Keratinocyte (primary cell): ENCODE measurements around the gene ITGA11. TPM values are rescaled to one million over a fixed set of nuclear protein-coding genes. Genes with fewer than 3 reads are reported as not detected.

Source experiments
- DNase-seq: peaks from one replicate; pipeline ENCODE4 v3.0.0-alpha.2; 2011; ENCODE audit warnings: low read depth, missing footprints, low spot score
- FAIRE-seq: peaks from 2 replicates; lab custom pipeline; 2011; peaks lifted over from hg19 to GRCh38; lab: Jason Lieb, UNC
- H2AFZ ChIP-seq: 2 replicates; pipeline ENCODE4 v1.6.0; 2012; ENCODE audit warnings: low read length, control low read depth, inconsistent platforms; ENCODE audit not compliant: control insufficient read depth
- H3K27ac ChIP-seq: 2 replicates; pipeline ENCODE4 v1.5.1; 2011; ENCODE audit warnings: low read length; ENCODE audit not compliant: control insufficient read depth, insufficient read depth
- H3K27me3 ChIP-seq: 3 replicates; pipeline ENCODE4 v1.6.0; 2011; ENCODE audit warnings: low read length; ENCODE audit not compliant: control insufficient read depth, insufficient read depth; ENCODE audit errors: extremely low read depth
- H3K36me3 ChIP-seq, 2 experiments: 2 replicates in 1 of 2; 3 replicates in 1 of 2; pipeline ENCODE4 v1.5.1; 2011; ENCODE audit warnings: low read length in 2 of 2, mild to moderate bottlenecking in 1 of 2; ENCODE audit not compliant: control insufficient read depth in 2 of 2, insufficient read depth in 2 of 2; ENCODE audit errors: extremely low read depth in 1 of 2
- H3K4me1 ChIP-seq: 3 replicates; pipeline ENCODE4 v1.5.1; 2011; ENCODE audit warnings: low read length; ENCODE audit not compliant: control insufficient read depth, insufficient read depth; ENCODE audit errors: extremely low read depth
- H3K4me2 ChIP-seq: 3 replicates; pipeline ENCODE4 v1.6.0; 2011; ENCODE audit warnings: low read depth, low read length; ENCODE audit not compliant: control insufficient read depth, insufficient read depth; ENCODE audit errors: extremely low read depth
- H3K4me3 ChIP-seq, 3 experiments: fragments of 200-600 bp in 1 of 3; sonication (generic) in 1 of 3; 2 replicates in 2 of 3; 3 replicates in 1 of 3; pipeline ENCODE4 v1.5.1; 2011 to 2016; ENCODE audit warnings: low read length in 3 of 3, mild to moderate bottlenecking in 3 of 3, control low read depth in 2 of 3, inconsistent platforms in 1 of 3, low read depth in 1 of 3, mixed read lengths in 1 of 3, mixed run types in 1 of 3, moderate library complexity in 1 of 3; ENCODE audit not compliant: control insufficient read depth in 2 of 3, insufficient read depth in 2 of 3; ENCODE audit errors: extremely low read depth in 1 of 3
- H3K79me2 ChIP-seq: 2 replicates; pipeline ENCODE4 v1.6.0; 2012; ENCODE audit warnings: low read length; ENCODE audit not compliant: control insufficient read depth, insufficient read depth
- H3K9ac ChIP-seq: 3 replicates; pipeline ENCODE4 v1.6.0; 2011; ENCODE audit warnings: low read length; ENCODE audit not compliant: control insufficient read depth, insufficient read depth; ENCODE audit errors: extremely low read depth
- H3K9me1 ChIP-seq: 3 replicates; pipeline ENCODE4 v1.6.0; 2011; ENCODE audit warnings: low read length; ENCODE audit not compliant: control insufficient read depth, insufficient read depth; ENCODE audit errors: extremely low read depth
- H3K9me3 ChIP-seq: 2 replicates; pipeline ENCODE4 v1.5.1; 2012; ENCODE audit warnings: low read depth, low read length; ENCODE audit not compliant: control insufficient read depth
- H4K20me1 ChIP-seq: 3 replicates; pipeline ENCODE4 v1.6.0; 2011; ENCODE audit warnings: low read length; ENCODE audit not compliant: control insufficient read depth, insufficient read depth; ENCODE audit errors: extremely low read depth
- CTCF ChIP-seq, 3 experiments: IDR thresholded peaks in 1 of 3; conservative IDR thresholded peaks in 1 of 3; optimal IDR thresholded peaks in 1 of 3; 2 replicates in 2 of 3; 3 replicates in 1 of 3; pipeline versions ENCODE3 to v1.5.1; 2011; ENCODE audit warnings: low read length in 3 of 3, mild to moderate bottlenecking in 3 of 3, moderate library complexity in 2 of 3, control low read depth in 1 of 3, inconsistent platforms in 1 of 3; ENCODE audit not compliant: insufficient read depth in 2 of 3; ENCODE audit errors: extremely low read depth in 1 of 3
- EZH2 ChIP-seq: IDR thresholded peaks from one replicate; pipeline ENCODE4 v1.6.1; 2012; ENCODE audit warnings: inconsistent platforms, mild to moderate bottlenecking, low read length, moderate library complexity
- dilution Hi-C: fragments of 300-500 bp; cut with MboI; formaldehyde crosslinking; loops from one replicate; pipeline ENCODE4 v1.7.0; 2020; ENCODE audit warnings: low sequenced_read_pairs; ENCODE audit not compliant: extremely low pct_ligation_motif_present
- polyA plus RNA-seq, 5 experiments: library from polyadenylated mRNA; depleted of rRNA in 3 of 5; stranded (reverse) in 3 of 5; stranded (forward) in 1 of 5; unstranded in 1 of 5; fragments of >200 nt; gene quantifications; 1 replicate in 1 of 5; 2 replicates in 3 of 5; 3 replicates in 1 of 5; pipeline versions ENCODE4 v1.2.1 to v1.2.3, GENCODE V29; 2011 to 2012; ENCODE audit warnings: missing spikeins in 2 of 5, low read depth in 1 of 5, low replicate concordance in 1 of 5

The ITGA11 gene
- polyA plus RNA-seq, 1 donor (not counting 4 experiments of a cell fraction or from before 2014, with no cell fraction given), result not detected

- Histone ChIP-seq H3K4me1 (peaks cover 5% of the 10 kb centered on the region), H3K4me2 (no peak overlapping the region)
Observed at GRCh38 chr15:68330416-68330815, 101.5 kb downstream of the ITGA11 start.

GRCh38 chr15:68328964-68329363, 103.0 kb downstream of the ITGA11 start:
- Histone ChIP-seq H3K79me2 (no peaks in the 10 kb centered on the region), H3K9me1 (no peaks in the 10 kb centered on the region), H3K4me3 (no peak overlapping the region), H3K9me3 (no peaks in the 10 kb centered on the region), H3K27me3 (peaks cover 38% of the 10 kb centered on the region), H3K4me1 (peaks cover 4% of the 10 kb centered on the region), H3K4me2 (no peak overlapping the region), H3K36me3 (no peaks in the 10 kb centered on the region), H3K9ac (no peak overlapping the region), H3K27ac (no peak overlapping the region), H4K20me1 (no peaks in the 10 kb centered on the region), H2AFZ (no peak overlapping the region)
- no peak for TF ChIP-seq CTCF (optimal IDR thresholded peaks at IDR 0.05 in 1 of 3, IDR thresholded peaks at IDR 0.05 in 1 of 3, conservative IDR thresholded peaks at IDR 0.05 in 1 of 3; ENCODE audit: extremely low read depth in 1 of 3, insufficient read depth in 2 of 3, low read length in 3 of 3)
- no peak for FAIRE-seq
- DNase-seq, result no peak
- dilution Hi-C loops, result no loop called here

More at GRCh38 chr15:68330416-68330815, 101.5 kb downstream of the ITGA11 start:
- dilution Hi-C loops, result no loop called here
- Histone ChIP-seq H3K9ac (no peak overlapping the region), H3K4me3 (no peak overlapping the region), H3K27ac (no peak overlapping the region), H3K9me1 (no peaks in the 10 kb centered on the region), H3K36me3 (no peaks in the 10 kb centered on the region), H4K20me1 (no peaks in the 10 kb centered on the region), H2AFZ (no peak overlapping the region), H3K27me3 (peaks cover 38% of the 10 kb centered on the region), H3K79me2 (no peaks in the 10 kb centered on the region), H3K9me3 (no peaks in the 10 kb centered on the region)
- FAIRE-seq (no peak), DNase-seq (no peak)
- TF ChIP-seq EZH2, result no peak
- TF ChIP-seq CTCF (optimal IDR thresholded peaks at IDR 0.05 in 1 of 3, IDR thresholded peaks at IDR 0.05 in 1 of 3, conservative IDR thresholded peaks at IDR 0.05 in 1 of 3; ENCODE audit: extremely low read depth in 1 of 3, insufficient read depth in 2 of 3, low read length in 3 of 3), result no peak
